Measurements from ENCODE around the gene FH. TPM values are rescaled to one million over a fixed set of nuclear protein-coding genes. Genes with fewer than 3 reads are reported as not detected.
A peak's percentile ranks its signal among the peaks of the same experiment; 100 is the strongest.

Gene FH
- total RNA-seq, 4 donors from 2014 or later: 19.6 to 61.5 (median 28.8) TPM

DNA sequence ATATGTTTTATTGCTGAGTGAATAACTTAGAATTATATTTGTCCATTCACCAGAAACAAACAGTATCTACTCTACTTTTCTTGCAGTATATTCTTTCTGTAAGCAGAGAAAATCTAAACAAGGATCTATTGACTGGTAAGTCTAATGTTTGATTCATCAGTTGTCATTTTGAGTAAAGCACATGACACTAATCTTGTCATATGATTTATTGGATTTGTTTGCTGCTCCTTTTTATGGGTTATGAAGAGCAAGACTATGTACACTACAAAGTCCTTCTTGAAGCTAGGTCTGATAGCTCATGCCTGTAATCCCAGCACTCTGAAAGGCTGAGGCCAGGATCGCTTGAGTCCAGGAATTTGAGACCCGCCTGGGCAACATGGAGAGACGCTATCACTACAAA is 36.0 kb upstream of the FH start:
- 84 to 95% methylated on average over 3 of the region's 3 CpGs for WGBS, 2 donors

DNA sequence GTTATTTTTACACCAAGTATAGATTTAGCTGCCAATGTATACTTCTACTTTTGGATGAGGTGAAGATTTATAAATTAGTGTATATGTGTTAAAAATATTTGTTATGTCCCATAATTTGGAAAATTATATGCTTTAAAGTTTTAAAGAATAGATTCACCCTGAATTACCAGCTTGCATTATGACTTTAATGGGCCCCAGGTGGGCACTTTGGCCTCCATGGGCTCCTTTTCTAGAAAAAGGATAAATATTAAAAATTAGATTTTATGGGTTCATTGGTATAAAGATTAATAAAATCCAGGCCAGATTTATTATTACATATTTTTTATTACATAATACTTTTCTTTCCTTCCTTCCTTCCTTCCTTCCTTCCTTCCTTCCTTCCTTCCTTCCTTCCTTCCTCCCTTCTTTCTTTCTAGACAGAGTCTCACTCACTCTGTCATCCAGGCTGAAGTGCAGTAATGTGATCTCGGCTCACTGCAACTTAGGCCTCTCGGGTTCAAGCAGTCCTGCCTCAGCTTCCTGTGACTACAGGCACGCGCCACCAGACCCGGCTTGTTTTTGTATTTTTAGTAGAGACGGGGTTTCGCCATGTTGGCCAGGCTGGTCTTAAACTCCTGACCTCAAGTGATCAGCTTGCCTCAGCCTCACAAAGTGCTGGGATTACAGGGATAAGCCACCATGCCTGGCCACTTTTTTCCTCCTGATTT is 34.5 kb upstream of the FH start:
- no peaks in the 10 kb centered on the region for H3K36me3 ChIP-seq
- no peak overlapping the region for H3K4me3 ChIP-seq
- H3K27me3 ChIP-seq: no peaks in the 10 kb centered on the region
- 74% methylated on average over 7 of the region's 7 CpGs for WGBS, 2 donors
- no peaks in the 10 kb centered on the region for H3K9me3 ChIP-seq
- H3K27ac ChIP-seq: no peak overlapping the region
- H3K4me1 ChIP-seq: no peaks in the 10 kb centered on the region
- DNase-seq (ENCODE audit: low spot score in 2 of 2): no peak
- no peak for TF ChIP-seq POLR2A (IDR thresholded peaks at IDR 0.05)
- TF ChIP-seq, protein P1, sequence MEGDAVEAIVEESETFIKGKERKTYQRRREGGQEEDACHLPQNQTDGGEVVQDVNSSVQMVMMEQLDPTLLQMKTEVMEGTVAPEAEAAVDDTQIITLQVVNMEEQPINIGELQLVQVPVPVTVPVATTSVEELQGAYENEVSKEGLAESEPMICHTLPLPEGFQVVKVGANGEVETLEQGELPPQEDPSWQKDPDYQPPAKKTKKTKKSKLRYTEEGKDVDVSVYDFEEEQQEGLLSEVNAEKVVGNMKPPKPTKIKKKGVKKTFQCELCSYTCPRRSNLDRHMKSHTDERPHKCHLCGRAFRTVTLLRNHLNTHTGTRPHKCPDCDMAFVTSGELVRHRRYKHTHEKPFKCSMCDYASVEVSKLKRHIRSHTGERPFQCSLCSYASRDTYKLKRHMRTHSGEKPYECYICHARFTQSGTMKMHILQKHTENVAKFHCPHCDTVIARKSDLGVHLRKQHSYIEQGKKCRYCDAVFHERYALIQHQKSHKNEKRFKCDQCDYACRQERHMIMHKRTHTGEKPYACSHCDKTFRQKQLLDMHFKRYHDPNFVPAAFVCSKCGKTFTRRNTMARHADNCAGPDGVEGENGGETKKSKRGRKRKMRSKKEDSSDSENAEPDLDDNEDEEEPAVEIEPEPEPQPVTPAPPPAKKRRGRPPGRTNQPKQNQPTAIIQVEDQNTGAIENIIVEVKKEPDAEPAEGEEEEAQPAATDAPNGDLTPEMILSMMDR (IDR thresholded peaks at IDR 0.05): no peak
- no peak for TF ChIP-seq EP300 (IDR thresholded peaks at IDR 0.05)

More for the DNA sequence above, 36.0 kb upstream of the FH start:
- Histone ChIP-seq H3K27me3 (no peaks in the 10 kb centered on the region), H3K27ac (no peak overlapping the region), H3K9me3 (no peaks in the 10 kb centered on the region), H3K4me1 (no peaks in the 10 kb centered on the region), H3K36me3 (no peaks in the 10 kb centered on the region), H3K4me3 (no peak overlapping the region)
- TF ChIP-seq, protein P1 (IDR thresholded peaks at IDR 0.05): no peak
- TF ChIP-seq EP300 (IDR thresholded peaks at IDR 0.05) (no peak), POLR2A (IDR thresholded peaks at IDR 0.05) (no peak)
- DNase-seq (ENCODE audit: low spot score in 2 of 2): no peak

DNA sequence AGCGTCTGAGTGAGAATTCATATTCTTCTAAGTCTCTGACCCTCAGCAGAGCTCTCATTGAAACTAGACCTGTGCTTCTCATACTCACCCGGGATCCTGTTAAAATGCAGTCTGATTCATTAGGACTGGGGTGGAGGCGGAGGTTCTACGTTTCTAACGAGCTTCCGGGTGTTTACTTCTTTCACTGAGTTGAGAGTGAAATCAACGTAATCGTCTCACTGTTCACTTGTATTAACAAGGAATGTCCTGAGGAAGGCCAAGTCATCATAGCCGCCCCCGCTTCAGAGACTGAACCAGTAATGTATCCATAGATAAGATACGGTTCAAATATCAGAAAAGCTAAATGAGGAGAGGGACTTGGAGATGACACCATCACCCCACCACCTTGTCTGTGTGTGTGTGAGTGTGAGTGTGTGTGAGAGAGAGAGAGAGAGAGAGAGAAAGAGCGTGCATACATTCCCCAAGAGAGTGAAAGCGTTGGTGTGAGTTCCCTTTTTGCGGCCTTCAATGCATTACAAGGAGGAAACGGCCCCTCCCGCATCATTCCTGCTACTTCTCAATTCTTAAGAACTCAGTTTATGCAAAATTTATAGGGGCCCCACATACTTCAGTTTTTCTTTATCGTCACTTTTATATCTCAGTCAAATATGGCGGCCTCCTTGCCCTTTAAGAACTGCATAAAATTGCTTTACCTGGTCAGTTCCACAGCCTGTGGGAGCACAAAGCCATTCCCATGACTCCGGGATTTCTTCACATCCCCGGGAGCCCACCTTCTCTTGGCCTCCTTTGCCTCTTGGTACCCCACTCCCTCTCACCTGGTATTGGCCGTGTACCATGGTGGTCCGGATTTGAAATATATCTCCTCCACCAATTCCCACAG is 32.4 kb upstream of the FH start:
- Histone ChIP-seq H3K27me3 (no peaks in the 10 kb centered on the region), H3K9me3 (no peaks in the 10 kb centered on the region), H3K4me1 (no peaks in the 10 kb centered on the region), H3K36me3 (no peaks in the 10 kb centered on the region), H3K4me3 (peak overlapping the region in 1 of 4 donors; percentile 26), H3K27ac (peak overlapping the region in 2 of 4 donors; percentile 63 to 69)
- WGBS, 2 donors: 69 to 75% methylated on average over 22 of the region's 22 CpGs
- peak in 1 of 2 donors; percentile 44 for TF ChIP-seq EP300 (IDR thresholded peaks at IDR 0.05)
- TF ChIP-seq, protein P1 (IDR thresholded peaks at IDR 0.05): no peak
- peak in 1 of 2 donors; percentile 43 for DNase-seq (ENCODE audit: low spot score in 2 of 2)

DNA sequence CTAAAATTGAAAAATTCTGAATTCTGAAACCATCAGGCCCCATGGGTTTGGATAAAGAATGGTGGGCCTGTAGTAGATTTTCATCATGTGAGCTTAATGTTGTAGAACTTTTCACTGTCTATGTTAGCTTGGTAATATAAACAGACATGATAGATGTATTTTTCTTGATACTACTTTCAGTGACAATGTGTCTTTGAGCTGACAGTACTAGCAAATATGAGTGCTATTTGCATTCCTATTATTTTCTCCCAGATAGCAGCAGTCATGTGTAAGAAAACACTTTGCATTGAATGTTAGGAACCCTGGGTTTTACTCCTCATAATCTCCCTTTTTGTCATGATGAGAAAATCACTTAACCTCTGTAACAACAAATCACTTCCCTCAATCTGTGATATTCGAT is 30.8 kb upstream of the FH start:
- no peaks in the 10 kb centered on the region for H3K36me3 ChIP-seq
- H3K9me3 ChIP-seq: no peaks in the 10 kb centered on the region
- no peak overlapping the region for H3K4me3 ChIP-seq
- DNase-seq (ENCODE audit: low spot score in 2 of 2): no peak
- H3K27ac ChIP-seq: no peak overlapping the region
- no peak for TF ChIP-seq POLR2A (IDR thresholded peaks at IDR 0.05)
- no peak for TF ChIP-seq EP300 (IDR thresholded peaks at IDR 0.05)
- TF ChIP-seq, protein P1 (IDR thresholded peaks at IDR 0.05): no peak
- 83 to 90% methylated on average over 1 of the region's 1 CpG for WGBS, 2 donors
- H3K4me1 ChIP-seq: no peaks in the 10 kb centered on the region
- no peaks in the 10 kb centered on the region for H3K27me3 ChIP-seq

DNA sequence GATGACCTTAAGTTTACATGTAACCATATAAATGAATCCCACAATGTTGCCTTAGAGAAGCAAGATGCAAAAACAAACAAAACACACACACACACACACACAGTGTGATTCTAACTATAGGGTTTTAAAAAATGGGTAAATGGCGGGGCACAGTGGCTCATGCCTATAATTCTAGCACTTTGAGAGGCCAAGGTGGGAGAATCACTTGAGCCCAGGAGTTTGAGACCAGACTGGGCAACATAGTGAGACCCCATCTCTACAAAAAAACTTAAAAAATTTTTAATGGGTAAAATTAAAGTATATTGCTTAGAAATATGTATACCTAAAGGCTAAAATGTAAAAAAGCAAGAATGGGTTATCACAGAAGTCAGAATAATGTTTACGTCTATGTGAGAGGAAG is 28.5 kb upstream of the FH start:
- Histone ChIP-seq H3K27ac (no peak overlapping the region), H3K4me3 (no peak overlapping the region), H3K27me3 (no peaks in the 10 kb centered on the region), H3K36me3 (no peaks in the 10 kb centered on the region), H3K9me3 (no peaks in the 10 kb centered on the region), H3K4me1 (no peaks in the 10 kb centered on the region)
- WGBS, 2 donors: 45 to 59% methylated on average over 2 of the region's 2 CpGs
- no peak for DNase-seq (ENCODE audit: low spot score in 2 of 2)
- TF ChIP-seq EP300 (IDR thresholded peaks at IDR 0.05) (no peak), POLR2A (IDR thresholded peaks at IDR 0.05) (no peak)
- TF ChIP-seq, protein P1 (IDR thresholded peaks at IDR 0.05): no peak

Data from tibial nerve (tissue), 4 donors.